Fibroblast of pulmonary artery (primary cell): ENCODE measurements around the gene SOX10.

ENCODE experiments used
- DNase-seq: peaks from one replicate; pipeline ENCODE4 v3.0.0-alpha.2; 2010; ENCODE audit warnings: low read depth
- H3K4me3 ChIP-seq: replicated peaks from 2 replicates; pipeline ENCODE4 v1.5.1; 2011; ENCODE audit warnings: low read depth, mild to moderate bottlenecking, control low read depth, low read length, moderate library complexity
- TF ChIP-seq, protein P1 (sequence below): IDR thresholded peaks from 2 replicates; pipeline ENCODE4 v1.5.1; 2011; ENCODE audit warnings: mild to moderate bottlenecking, control low read depth, low read length, inconsistent platforms; ENCODE audit errors: missing control alignments

Gene SOX10

GRCh38 chr22:38012604-38013072, 28.3 kb upstream of the SOX10 start:
- no peak overlapping the region for H3K4me3 ChIP-seq
- DNase-seq, result peak; percentile 56
- TF ChIP-seq, protein P1, sequence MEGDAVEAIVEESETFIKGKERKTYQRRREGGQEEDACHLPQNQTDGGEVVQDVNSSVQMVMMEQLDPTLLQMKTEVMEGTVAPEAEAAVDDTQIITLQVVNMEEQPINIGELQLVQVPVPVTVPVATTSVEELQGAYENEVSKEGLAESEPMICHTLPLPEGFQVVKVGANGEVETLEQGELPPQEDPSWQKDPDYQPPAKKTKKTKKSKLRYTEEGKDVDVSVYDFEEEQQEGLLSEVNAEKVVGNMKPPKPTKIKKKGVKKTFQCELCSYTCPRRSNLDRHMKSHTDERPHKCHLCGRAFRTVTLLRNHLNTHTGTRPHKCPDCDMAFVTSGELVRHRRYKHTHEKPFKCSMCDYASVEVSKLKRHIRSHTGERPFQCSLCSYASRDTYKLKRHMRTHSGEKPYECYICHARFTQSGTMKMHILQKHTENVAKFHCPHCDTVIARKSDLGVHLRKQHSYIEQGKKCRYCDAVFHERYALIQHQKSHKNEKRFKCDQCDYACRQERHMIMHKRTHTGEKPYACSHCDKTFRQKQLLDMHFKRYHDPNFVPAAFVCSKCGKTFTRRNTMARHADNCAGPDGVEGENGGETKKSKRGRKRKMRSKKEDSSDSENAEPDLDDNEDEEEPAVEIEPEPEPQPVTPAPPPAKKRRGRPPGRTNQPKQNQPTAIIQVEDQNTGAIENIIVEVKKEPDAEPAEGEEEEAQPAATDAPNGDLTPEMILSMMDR, result no peak

DNA sequence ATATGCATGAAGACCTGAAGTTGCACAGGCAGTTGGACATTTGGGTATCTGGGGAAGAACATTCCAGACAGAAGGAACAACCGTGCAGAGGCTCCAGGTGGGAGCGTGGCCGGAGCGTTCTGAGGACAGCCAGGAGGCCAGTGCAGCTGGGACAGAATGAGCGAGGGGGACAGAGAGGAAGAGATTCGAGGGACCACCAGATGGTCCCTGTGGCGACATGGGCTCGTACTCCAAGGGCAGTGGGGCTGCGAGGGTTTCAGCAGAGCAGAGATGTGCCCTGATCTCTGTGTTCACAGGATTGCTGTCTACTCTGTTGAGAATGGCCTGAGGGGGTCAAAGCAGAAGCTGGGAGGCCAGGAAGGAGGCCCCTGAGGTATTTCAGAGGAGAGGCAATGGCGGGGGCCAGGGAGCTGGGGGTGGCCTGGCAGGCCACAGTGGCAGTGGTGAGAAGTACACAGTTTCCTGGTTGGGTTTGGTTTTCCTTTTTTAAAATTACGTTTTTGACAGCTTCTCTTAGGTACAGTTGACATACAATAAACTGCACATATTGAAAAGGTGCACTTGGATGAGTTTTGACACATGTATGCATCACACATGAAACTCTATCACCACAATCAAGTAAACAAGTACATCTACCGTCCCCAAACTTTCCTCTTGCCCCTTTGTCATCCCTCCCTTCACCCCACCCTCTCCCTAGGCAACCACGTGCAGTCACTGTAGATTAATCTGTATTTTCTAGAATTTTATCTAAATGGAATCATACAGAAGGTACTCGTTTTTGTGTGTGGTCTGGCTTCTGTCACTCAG, 24.8 kb upstream of the SOX10 start:
- no peak for DNase-seq
- no peak overlapping the region for H3K4me3 ChIP-seq
- TF ChIP-seq, protein P1, result no peak

DNA sequence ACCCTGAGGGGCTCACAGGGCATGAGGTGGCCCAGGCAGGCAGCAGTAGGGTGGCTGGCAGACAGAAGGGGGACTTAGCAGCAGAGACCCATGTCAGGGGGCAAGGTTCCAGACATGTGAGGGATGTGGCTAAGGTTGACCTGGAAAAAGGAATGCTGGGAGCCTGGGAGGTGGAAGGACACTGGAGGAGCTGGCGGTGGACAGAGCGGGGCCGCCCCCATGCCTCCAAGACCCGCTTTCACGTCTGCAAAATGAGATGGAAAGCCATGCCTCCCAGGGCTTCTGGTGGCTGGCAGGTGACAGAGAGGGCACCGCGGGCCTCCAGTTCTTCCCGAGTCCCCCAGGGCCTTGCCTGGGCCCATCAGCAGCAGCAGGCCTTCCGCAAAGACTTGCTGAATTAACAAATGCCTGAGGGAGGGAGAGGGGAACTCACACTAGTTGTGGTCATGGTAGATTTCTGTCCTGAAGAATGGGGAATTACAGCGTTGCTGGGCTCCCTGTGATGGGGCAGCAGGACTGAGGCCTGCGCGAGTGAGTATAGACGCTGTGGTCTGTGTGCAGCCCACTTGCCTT, 23.1 kb upstream of the SOX10 start:
- no peak overlapping the region for H3K4me3 ChIP-seq
- no peak for DNase-seq
- TF ChIP-seq, protein P1, result no peak

- H3K4me3 ChIP-seq, result no peak overlapping the region
- DNase-seq, result no peak
- TF ChIP-seq, protein P1, result no peak
These were observed 22.6 kb upstream of the SOX10 start for GRCh38 chr22:38006906-38007305.

DNA sequence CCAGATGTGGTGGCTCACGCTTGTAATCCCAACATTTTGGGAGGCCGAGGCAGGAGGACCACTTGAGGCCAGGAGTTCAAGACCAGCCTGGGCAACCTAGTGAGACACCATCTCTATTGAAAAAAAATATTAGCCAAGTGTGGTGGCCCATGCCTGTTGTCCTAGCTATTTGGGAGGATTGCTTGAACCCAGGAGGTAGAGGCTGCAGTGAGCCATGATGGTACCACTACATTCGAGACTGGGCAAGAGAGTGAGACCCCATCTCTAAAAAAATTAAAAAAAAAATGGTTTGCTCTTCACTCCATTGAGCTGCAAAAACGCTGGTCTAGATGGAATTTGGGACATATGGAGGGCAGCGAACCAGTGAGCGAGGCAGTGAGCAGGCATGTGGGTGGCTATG, 21.6 kb upstream of the SOX10 start:
- no peak overlapping the region for H3K4me3 ChIP-seq
- no peak for DNase-seq
- TF ChIP-seq, protein P1, result no peak

GRCh38 chr22:37999640-38000272, 15.4 kb upstream of the SOX10 start:
- DNase-seq, result peak; percentile 64
- TF ChIP-seq, protein P1, result no peak
- H3K4me3 ChIP-seq, result no peak overlapping the region
